SW480 (cell line): ENCODE data around the gene EPB41L2.

Experiments used
- DNase-seq: peaks from one replicate; pipeline ENCODE4 v3.0.0-alpha.2; 2016; ENCODE audit warnings: low spot score

The EPB41L2 gene

GRCh38 chr6:130794738-130795137 is 268.3 kb downstream of the EPB41L2 start:
- no peak for DNase-seq

DNA sequence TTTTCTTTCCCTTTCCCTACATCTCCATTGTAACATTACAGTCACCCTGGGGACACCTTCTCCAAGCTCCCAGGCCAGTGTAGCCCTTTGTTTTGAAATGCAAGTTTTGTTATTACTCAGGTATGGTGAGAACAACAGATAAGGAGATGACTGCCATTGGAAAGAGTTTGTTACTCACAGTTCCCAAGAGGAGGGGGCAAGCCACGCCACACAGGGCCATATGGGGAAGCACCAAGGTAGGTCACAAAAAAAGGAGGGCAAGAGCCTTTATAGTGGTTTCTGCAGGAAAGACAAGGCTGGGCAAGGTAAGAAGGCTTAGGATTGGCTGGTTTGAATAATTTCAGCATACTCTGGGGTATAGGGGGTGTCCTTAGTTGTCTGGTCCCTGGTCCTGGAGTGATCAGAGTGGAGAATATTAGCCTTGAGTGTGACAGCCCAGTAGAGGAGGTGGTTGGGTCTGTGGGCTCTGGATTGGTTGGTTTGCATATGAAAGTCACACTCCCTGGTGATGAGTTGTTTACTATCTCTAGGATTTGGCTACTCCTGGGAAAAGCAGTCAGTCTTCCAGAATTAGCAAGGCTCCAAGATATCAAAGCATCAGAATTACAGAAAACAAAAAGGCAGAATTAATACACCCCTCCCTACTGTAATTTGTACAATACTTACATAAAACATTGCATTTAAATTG is 268.9 kb downstream of the EPB41L2 start:
- DNase-seq = no peak
